HG03175 (cell line): ENCODE results near the gene NDP.

ENCODE experiments used
- ATAC-seq: cut with Tn5 transposase; IDR thresholded peaks from one replicate; pipeline ENCODE4 v1.9.1; 2021; ENCODE audit warnings: mild to moderate bottlenecking, moderate library complexity; ENCODE audit not compliant: unreplicated experiment

Gene NDP, protein sequence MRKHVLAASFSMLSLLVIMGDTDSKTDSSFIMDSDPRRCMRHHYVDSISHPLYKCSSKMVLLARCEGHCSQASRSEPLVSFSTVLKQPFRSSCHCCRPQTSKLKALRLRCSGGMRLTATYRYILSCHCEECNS

DNA sequence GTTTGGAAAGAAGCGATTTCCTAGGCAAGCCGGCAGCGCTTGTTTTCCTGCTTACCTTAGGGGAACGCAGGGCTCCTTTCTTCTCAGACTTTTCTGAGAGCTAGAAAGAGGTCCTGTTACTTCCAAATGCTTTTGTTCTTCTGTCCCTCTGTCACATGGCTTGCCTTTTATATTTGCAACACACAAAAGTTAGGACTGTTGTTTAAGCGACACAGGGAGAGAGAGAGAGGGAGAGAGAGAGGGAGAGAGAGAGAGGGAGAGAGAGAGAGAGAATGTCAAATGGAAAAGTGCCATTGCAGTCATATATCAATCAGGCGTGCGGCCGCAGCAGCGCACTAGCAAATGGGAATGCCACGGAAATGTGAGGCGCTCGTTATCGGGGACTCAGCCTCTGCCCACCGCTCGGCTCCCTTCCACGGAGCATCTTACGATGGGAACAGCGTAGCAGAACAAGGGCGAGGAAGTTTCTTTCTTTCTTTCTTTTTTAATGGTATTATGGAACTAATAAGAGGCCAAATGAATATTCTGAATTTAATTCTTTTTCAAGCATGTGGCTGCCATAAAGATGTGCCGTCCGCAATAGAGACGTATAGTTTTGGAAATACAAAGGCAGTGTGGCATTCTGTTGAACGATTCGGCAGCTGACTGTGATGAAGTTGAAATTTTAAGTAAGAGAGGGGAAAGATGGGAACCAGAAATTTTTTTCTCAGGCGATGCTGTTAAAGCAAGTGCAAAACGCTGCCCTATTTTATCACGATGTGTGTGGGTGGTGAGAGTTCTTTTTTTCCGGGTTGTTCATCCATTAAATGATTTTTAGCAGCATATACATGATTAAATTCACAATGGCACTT, at the start of gene NDP:
Gene NDP, minus strand, starts transcription at position 142 of the 851 bp plus-strand sequence. CDS start 14,745 bp downstream, outside the sequence.
- ATAC-seq: no peak

DNA sequence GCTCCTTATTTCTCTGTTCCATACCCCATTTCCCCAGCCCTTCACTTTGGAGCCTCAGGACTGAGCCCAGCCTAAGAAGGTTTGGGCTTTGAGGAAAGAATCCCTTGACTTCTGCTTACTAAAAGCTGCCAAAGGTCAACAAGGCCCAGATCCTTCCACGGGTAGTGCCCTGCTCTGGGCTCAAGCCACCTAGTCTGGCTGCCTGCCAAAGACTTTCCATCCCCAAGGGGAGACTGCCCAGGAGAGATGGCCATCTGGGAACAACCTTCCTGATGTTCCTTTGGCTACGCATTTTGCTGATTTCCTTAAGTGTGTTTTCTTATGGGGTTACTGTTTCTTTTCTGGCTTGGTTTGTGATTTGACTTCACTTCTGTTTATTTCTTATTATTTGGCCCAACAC, 49.8 kb upstream of the NDP start:
- ATAC-seq: no peak

DNA sequence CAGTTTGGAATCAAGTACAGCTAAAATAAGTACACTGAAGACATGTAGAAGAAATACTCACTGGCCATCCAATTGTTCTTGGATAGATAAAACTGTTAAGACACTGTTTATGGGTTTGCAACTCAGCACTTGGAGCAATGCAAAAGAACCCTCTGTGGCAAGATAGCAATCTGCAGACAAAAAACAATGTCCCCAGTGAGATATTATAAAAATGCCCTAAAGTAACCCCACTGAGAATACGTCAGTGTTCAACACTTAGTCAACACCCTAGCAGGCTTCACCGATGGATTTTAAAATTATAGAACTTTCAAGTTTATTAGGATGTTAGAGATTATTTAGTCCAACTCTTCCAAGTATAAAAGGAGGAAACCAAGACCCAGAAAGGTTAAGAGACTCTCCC, 47.5 kb upstream of the NDP start:
- ATAC-seq: no peak

DNA sequence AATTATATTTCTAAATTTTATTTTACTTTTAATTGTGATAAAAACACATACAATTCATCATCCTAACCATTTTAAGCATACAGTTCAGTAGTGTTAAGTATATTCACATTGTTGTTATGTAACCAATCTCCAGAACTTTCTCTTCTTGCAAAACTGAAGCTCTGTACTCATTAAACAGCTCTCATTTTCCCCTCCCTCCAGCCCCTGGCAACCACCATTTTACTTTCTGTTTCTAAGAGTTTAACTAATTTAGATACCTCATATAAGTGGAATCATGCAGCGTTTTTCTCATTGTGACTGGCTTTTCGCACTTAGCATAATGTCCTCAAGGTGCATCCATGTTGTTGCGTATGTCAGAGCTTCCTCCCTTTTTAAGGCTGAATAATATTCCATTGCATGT, 46.7 kb upstream of the NDP start:
- ATAC-seq: no peak

DNA sequence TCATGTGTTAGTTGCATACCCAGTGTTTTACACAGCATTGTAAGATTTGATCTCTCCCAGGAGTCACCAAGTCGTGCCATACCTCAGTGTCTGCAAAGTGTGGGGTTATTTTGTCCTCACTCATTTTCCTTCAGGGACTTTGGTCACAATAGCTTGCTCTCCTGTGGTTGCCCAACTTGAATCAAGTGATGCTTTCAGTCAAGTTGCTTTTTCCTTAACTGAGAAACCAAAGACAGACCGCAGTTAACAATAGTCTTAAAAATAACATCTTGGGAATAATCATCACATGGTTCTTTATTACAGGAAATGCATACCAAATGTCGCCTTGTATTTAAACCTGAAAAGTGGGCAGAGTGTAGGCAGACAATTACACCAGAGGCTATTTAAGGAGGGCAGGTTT, 44.5 kb upstream of the NDP start:
- no peak for ATAC-seq

DNA sequence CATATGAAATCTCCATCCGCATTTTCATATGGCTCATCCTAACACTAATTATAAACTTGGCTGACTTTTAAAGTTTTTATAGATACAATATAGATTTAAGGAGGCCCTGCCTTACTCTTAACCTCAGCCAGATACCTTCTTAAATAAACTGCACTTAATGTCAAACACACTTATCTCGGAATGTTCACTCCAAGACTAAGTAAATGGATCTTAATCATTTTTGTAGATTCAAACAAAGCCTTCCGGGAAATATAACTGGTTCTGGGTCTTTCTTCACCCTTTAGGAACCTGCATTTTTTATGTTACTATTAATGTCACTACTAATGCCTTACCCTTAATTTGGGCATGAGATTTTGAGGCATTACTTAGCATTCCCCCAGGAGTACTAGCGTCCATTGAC, 43.7 kb upstream of the NDP start:
- no peak for ATAC-seq

DNA sequence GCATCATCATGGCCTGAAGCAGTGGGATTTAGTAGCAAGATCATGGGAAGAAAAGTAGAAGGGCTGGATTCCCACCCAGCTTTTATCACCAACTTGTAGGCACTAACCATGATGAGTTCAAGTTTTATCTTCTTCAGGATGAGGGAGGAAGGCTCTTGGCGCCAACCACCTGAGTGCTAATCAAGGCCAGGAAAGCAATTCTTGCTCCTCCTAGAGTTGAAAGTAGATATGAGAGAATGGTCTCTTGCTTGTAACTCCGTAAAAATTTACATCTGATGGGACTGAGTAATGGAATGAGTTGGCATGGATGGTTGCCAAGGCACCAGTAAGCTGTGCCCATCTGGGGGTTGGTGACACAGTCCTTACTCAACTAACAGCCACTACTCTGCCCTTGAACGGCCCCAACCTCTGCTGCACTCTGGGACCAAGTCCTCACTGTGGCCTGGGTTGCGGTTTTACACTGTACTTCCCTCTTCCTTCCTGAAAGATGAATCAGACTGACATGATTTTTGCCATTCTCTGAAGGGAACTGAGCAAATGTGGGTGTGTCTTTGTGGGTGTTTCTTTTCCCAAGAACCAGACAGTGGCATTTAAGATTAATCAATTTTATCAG, 39.4 kb upstream of the NDP start:
- no peak for ATAC-seq

DNA sequence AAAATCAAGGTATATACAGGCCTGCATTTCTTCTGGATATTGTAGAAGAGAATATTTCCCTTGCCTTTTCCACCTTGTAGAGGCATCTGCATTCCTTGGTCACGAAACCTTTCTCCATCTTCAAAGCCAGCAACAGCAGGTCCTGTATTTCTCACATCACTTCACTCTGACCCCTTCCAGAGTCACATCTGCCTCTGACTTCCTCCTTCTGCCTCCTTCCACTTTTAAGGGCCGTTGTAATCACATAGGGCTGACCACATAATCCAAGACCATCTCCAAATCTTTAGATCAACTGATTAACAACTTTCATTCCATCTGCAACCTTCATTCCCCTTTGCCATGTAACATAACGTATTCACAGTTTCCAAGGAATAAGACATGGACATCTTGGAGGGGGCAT, 38.3 kb upstream of the NDP start:
- ATAC-seq: no peak

DNA sequence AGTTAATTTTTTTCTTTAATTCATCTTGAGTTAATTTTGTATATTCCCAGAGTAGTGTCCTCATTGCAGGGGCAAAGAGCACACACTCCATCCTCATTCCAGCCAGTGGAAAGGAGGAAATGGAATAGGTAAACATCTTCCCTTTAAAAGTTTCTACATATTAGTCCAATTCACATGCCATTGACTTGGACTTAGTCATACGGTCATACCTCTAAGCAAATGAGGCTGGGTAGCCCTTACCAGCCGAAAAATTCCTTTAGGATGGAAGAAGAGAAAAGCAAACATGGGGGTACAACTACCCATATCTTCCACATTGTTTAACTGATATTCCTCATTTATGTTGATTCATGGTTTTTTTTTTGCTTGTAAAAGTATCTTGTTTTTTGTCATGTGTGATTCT, 37.4 kb upstream of the NDP start:
- ATAC-seq: no peak

DNA sequence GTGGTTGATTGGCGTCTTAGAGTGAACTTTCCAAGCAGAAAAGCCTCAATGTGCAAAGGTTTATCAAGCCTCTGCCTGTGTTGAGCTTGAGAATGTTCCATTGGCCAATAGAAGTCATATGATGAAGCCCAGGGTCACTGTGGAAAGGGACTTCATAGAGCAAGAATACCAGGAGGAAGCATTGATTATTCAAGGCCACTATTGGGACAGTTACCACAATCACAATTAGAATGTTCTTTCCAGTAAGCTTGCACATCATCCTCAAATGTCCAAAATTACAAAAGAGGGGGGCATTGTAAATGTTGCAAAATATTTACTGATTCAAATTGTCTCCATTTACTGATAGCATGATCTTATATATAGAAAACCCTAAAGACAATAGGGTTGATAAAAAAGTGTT, 32.9 kb upstream of the NDP start:
- no peak for ATAC-seq

DNA sequence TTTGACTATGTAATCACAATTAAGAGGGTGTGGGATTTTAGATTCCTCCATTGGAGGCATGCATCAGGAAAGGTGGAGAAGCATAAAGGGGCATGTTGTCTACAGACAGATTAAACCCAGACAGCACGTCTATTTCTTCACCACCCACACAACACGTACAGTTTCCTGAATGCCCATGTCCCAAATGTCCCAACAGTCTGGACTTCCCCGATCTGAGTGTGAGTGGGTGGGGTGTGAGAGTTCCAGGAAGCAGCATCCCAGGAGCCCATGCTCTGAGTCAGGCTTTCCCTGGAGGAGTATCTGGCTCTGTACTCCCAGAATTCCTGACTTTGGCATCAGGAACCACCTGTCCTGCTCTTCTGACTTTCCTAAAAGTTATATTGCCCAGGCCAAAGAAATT, 30.8 kb upstream of the NDP start:
- ATAC-seq: no peak

DNA sequence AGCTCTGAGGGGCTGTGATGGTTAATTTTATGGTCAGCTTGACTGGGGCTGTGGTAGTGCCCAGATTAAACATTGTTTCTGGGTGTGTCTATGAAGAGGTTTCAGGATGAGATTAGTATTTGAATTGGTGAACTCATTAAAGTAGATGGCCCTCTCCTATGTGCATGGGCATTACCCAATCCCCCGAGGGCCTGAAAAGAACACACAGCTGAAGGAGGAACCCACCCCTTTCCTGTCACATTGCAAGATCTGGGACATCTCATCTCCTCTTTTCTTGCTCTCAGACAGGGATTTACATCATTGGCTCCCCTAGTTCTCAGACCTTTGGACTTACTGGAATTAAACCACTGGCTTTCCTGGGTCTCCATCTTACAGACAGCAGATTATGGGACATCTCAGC, 29.4 kb upstream of the NDP start:
- no peak for ATAC-seq

DNA sequence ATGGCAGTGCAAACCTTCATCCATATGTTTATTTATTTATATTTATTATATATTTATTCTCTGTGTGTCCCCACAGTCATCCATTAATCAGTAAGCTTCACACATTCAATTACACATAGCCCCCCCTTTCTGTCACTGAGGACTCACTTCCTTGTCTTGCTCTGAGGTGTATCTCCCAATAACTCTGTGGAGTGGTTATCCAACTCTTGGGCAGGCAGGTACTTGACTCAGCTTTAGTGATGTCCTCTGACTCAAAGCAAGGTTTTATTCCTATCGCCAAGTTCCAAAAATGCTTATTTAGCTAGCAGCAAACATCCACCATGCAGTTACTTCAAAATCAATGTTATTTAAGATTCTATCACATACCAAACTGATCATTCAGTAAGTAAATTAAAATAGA, 25.2 kb upstream of the NDP start:
- no peak for ATAC-seq

DNA sequence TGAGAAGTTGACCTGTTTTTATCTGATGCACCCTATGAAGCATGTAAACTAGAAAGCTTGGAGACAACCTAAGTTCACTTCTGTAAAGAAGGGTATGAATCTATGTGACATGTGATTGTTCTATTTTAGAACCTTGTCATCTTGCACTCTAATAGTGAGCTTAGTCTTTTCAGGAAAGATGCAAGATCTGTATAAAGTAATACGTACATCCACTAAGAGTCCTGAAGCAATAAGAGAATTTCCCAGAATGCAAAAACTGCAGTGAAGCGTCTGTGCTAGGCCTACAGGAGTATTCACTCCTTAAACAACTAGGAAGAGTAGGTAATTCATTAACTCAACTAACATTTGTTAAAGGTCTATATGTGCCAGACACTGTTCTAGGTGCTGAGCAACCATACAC, 23.3 kb upstream of the NDP start:
- no peak for ATAC-seq

DNA sequence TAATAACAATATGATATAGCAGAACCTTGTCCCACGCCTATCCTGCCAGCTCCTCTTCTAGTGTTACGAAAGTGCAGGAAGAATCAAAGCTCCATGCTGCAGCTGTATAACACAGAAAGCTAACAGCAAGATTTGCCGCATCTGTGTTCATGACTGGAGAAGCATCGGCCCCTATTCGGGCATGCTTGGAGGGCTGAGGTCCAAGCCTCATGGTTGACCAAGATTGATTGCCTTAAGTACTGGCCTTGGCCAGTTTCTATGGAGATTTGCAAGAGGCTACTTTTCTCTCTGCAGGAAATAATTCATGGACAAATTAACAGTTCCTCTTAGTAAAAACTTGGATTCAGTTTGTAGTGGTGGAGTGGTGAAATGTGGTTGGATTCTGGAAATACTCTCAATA, 12.9 kb upstream of the NDP start:
- no peak for ATAC-seq

DNA sequence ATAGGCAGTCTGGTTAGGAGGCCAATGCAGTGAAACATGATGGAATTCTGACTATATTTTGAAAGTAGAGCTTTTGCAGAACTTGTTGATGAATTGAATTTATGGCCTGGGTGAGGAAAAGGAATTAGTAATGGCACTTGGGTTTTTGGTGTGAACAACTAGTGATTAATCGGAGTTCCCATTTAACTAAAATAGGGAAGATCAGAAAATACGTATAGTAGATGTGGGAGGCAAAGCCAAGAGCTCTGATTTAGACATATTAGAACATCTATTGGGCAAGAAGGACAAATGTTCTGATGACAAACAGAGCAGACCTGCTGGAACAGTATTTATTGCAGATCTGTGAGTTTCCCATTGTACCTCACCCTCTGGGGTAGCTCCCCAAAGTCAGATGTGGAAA, 12.3 kb upstream of the NDP start:
- no peak for ATAC-seq

DNA sequence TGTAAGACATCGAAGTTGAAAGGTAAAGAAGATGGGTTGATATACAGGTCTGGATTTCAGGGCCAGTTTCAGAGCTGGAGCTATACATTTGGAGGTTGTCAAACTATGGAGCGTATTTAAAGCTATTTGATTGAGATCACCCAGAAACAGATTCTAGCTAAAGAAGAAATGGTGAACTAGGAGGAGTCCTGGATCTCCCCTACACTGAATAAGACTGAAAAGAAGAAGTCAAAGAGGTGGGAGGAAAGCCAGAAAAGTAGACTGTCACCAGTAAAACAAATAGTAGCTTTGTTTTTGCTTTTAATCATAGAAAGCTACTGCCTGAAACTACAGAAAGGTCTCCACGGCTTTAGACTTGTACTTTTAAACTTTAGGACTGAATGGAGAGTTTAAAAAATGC, 5.0 kb upstream of the NDP start:
- no peak for ATAC-seq

DNA sequence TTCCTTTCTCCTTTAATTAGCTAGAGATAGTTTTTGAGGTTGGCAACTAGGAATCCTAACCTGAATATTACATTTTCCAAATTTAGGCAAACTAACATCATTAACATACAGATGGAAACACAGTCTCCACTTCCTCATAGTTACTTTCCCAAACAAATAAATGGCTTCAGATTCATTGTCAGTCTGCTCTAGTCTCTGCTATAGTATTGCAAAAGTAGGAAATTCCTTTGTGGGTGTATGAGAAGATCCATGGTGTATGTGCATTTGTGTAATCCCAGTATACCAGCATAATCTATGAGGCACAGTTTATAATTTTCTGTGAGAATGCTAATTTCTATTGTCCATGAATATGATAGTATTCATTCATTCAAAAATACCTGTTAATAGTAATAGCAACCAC, 3.0 kb upstream of the NDP start:
- no peak for ATAC-seq

DNA sequence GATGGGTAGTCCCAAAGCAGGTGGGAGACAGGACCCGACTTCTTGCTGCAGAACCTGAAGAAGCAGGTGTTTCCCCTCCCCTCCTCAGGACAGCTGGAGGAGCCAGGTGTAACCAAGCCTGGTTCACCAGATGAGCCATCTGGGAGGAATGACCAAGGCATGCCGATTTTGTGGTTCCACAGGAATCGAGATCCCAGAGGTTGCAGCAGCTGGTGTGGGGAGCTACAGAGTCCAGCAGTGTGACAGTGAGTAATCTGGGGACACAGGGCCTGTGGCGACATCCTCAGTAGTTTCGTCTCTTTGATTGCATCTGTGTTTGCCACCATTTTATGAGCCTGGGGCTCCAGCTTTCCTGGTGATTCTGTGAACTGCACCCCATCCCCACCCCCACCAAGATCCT, 2.6 kb upstream of the NDP start:
- ATAC-seq: no peak

DNA sequence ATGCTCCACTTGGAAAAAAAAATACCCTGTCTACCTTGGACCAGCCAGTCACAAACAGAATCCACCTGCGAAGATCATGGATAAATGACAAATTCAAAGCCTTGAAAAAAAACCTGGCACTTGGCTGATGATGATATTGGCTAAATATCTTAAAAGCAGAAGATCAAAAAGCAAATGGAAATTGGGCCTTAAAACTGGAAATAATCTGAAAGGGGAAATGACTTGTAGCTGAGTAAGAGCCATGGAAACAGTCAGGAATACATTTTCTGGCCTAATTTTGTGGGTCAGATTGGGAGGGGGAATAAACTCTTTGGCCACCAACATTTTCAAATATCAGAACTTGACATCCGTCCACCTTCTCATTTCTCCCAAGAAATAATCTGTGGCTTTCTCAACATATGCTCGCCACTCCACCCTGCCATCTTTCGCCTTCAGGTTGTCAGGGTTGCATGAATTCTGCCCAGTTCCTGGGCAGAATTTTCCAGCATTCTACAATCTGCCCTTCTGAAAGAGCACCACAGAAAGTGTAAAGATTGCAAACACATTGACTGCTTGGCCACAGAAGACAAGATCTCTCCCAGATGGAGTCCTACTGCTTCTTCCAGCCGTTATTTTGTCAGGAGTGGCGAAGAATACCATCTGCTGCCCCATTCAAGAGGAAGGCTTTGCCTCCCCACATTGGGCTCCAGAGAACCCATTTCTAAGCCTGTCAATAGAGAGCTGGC, 1.7 kb upstream of the NDP start:
- ATAC-seq: no peak

DNA sequence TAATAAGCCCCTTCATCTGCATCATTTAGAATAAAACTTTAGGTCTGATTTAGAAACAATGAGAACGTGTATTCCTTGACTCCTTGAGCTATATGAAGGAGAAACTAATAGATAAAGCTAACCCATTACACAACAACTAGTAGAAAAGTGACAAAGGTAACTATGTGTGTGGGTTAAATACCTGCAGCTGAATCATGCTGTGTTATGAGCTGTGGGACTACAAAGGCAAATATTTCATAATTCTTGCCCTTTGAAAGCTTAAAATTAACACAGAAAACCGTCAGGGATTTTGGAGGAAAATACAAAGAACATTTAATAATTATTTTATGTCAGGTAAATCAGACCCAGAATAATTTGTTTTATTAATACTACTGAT, 898 bp upstream of the NDP start:
- no peak for ATAC-seq
